NT2/D1 (cell line): ENCODE results near the gene CDK6.

Experiments used
- SUZ12 ChIP-seq: IDR thresholded peaks from 2 replicates; pipeline ENCODE4 v1.6.1; 2011; ENCODE audit not compliant: insufficient read length, insufficient read depth; ENCODE audit errors: extremely low read depth
- YY1 ChIP-seq: IDR thresholded peaks from 2 replicates; pipeline ENCODE4 v1.6.1; 2011; ENCODE audit not compliant: insufficient read length, insufficient read depth
- ZNF274 ChIP-seq: IDR thresholded peaks from 2 replicates; pipeline ENCODE4 v1.6.1; 2011; ENCODE audit warnings: mild to moderate bottlenecking, low read depth, low read length

- TF ChIP-seq ZNF274 (no peak), YY1 (no peak), SUZ12 (no peak)
These were observed 183.8 kb downstream of the CDK6 start for GRCh38 chr7:92652536-92652935.
